AG20443 (cell line): ENCODE measurements around the gene AHRR.
"Not testable (repeated sequence)": the region's sequence is repeated elsewhere in the genome, so short reads cannot be mapped to it uniquely, and the experiment has no call there.

ENCODE experiments used
- DNase-seq: peaks from one replicate; pipeline ENCODE4 v3.0.0; 2012; ENCODE audit warnings: low spot score, mixed read lengths

The AHRR gene

DNA sequence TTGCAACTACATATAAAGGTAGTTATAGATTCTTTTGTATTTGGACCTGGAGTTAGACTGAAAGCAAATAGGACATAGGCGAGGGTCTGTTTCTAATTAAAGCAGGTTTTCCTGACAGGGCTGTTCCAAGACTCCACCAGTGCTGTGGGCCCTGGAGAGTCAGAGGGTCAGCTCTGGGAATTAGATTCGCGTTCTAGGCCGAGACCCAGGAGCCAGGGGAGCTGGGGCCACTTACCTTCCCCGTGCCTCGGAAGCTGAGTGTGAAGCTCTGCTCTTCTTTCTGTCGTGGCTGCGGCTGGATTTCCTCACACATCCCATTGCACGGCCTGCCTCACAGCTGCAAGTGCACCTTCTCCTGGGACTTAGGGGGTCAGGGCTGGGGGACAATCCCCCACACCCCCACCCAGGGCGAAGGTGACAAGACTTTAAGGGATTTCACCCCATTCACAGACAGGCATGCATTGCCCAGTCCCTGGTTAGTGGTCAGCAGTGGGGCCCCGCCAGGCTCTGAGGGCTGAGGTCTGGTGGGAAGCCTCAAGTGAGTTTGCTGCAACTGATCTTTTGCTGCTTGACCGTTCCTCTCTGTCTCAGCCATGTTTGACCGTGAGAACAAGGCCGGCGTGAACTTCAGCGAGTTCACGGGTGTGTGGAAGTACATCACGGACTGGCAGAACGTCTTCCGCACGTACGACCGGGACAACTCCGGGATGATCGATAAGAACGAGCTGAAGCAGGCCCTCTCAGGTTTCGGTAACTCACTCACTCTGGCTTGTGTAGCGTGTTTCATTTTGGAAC lies 15.3 kb upstream of the AHRR start:
- no peak for DNase-seq

DNA sequence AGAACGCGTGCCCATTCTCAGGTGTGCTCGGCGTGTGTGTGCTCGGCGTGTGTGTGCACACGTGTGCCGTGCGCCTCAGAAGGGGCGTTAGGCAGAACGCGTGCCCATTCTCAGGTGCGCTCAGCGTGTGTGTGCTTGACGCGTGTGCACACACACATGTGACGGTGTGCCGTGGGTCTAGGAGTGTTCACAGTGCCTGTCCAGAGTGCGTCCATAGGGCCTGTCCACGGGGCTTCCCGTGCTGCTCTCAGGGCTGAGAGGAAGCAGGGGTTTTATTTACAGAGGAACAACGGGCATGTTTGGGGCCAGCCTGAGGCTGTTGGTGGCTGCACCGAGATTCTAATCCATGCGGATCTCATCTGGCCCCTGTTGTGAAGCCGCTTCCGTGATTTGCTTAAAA lies 14.2 kb upstream of the AHRR start:
- DNase-seq, result no peak

DNA sequence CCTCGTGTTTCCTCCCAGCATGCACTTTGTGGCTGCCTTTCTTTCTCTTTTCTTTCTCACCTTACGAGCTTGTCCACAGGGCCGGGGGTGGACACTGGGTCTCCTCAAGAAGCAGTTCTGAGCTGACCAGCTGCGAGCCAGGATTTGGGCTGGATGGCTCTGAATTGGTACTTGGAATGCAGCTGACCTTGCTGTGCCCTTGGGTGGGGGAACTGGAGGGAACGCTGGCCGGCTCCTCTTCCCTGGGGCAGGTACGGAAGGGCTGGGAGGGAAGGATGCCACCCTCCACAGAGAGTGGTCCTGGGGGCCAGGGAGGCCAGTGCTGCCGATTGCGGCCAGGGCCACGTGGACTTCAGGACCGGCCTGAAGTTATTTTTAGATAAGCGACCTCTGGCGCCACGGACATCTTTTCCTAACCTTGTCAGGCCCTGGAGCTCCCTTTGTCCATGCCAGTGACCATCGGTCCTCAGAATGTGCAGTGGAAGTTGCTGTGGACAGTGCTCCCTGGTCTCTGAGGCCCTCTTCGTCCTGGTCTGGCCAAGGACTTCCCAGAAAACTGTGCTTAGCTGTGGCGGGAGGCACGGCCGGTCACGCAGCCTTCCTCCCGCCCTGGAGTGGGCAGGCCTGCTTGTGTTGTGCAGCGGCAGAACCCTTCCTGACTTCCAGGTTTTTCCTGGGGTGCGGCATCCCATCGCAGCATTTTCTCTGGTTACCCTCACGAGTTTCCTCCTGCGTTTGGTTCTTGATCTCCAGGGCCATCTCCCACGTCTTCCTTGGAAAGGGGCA lies 13.5 kb upstream of the AHRR start:
- no peak for DNase-seq

DNA sequence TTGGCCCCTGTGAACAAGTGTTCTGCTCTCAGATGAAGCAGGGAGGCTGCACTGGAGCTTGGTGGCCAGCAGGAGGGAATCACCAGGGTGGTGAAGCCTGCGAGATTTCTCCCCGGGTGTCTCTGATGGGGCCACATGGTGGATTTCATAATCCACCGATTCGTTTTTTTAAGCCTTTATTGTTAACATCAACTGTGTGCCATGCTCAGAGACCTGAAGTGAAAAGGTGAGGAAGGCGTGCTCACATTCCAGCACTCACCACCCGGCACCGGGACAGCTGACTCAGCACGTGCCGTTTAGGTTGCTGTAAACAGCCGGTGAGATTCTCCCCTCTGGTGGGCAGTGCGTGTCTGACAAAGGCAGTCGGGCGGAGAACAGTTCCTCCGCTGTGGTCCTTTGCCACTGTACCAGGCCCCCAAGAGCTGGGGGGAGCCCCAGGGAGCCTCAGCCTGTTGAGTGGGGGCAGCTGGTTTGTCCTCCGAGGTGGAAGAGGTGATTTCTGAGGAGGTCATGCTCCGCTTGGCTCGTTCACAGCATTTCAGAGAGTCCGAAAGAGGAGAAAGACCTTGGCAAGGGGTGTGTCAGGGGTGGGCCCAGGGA lies 12.7 kb upstream of the AHRR start:
- peak; percentile 69 for DNase-seq

DNA sequence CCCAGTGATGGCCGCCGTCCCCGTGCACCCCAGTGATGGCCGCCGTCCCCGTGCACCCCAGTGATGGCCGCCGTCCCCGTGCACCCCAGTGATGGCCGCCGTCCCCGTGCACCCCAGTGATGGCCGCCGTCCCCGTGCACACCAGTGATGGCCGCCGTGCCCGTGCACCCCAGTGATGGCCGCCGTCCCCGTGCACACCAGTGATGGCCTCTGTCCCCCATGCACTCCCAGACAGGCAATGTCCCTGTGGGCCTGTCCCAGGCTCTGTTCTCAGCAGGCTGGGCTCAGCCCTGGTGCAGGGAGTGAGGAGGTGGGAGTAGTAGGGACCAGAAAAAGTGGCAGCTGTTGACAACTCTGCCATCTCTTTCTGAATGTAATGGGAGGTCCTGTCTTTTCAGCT lies 11.7 kb upstream of the AHRR start:
- not testable (repeated sequence) for DNase-seq

DNA sequence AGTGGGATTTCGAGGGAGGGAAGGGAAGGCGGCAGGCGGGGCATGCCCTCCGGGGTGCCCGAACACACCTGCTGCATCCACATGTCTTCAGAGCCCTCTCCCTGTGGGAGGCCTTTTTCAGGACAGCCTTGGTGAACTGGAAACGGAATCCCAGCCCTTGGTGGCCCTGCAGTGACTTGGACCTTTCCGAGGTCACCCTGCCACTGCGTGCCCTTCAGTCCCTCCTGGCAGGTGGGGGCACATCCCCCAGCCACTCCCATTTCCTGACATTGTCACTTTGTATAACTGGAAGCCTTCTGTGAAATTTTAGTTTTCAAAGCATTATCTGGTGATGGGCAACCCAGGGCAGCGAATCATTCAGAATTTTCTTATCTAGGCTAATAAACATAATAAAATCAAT lies 11.0 kb upstream of the AHRR start:
- no peak for DNase-seq

DNA sequence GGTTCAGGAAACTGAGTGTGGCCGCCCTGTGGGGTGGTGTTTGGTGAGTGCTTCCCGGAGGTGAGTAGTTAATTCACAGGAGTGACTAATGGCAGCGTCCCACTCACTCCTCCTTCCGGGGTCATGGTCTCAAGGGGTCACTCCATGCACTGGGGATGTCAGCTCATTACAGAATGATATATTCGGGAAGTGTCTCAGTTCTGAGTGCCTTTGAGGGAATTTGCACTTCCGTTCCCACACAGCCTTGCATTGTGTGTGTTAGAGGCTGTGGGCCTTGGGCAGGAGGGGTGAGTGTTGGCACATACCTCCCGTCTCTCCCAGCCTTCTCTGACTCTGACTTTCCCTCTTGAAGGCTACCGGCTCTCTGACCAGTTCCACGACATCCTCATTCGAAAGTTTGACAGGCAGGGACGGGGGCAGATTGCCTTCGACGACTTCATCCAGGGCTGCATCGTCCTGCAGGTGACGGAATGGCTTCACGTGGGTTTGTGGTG lies 10.5 kb upstream of the AHRR start:
- no peak for DNase-seq

DNA sequence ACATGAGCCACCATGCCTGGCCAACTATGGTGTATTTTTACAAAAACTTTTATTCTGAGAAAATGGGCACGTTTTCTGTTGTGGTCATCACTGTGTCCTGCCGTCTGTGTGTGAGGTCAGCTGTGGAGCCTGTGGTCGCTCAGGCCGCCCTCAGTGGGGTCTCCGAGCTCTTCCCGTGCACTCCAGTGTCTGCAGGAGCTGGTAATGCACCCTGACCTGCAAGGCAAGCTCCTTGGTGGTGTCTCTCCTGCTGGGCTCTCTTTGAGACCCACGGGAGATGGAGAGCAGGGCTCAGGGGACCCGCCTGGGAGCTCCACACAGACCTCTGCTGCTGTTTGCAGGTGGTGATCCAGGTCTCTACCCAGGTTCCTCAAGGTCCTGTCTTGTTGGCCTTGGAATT lies 9.6 kb upstream of the AHRR start:
- DNase-seq, result no peak

DNA sequence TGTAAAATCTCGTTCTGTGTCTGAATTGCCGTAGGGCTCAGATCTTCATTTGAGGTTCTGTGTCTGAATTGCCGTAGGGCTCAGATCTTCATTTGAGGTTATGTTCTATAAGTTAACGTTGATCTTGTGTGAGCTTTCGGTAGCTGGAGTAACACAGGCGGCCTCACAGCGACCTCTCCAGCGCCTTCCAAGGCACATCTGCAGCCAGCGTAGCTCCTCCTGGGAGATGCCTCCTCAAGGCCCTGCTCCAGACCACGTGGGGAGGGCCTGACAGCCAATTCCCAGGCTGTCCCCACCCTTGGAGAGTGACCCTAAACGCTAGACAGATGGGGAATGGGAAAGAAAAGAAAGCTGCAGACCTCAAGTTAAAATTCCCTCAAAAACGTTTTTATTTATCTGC lies 8.7 kb upstream of the AHRR start:
- DNase-seq, result no peak

DNA sequence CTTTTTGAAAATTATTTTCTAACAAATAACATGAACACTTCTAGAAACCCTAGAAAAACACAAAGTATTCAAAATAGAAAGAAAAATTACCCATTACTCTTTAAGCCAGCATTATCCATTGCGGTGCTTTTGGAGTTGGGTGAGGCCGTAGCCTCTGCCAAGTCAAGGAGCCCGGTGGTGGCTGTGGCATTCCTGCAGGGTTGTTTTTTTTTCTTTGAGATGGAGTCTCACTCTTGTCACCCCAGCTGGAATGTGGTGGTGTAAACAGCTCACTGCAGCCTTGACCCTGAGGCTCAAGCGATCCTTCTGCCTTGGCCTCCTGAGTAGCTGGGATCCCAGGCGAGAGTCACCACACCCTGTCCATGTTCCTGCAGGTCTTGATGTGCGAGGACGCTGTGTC lies 8.2 kb upstream of the AHRR start:
- DNase-seq, result no peak

DNA sequence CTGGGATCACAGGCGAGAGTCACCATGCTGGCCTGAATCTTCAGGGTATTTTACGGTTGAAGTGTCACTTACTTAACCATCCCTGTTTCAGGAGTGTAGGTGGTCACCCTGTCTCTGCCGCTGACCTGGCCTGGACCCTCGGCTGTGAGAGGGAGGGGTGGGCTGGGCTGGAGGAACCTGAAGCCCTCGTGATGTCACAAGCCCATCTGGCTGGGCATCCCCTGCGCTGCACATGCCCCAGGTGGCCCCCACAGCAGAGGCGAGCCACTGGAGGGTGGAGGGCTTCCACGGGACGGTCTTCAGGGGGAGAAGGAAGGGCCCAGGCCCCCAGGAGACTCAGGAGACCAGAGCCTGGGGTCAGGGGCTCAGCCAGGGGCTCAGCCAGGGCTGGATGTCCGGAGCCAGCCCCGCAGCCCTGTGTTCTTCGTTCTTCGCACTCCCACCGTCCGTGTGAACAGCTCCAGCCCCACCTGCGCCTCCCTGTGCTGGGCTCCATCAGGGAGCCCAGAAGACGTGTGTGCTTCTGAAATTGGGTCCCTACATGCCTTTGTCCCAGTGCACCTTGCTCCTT lies 7.6 kb upstream of the AHRR start:
- no peak for DNase-seq

DNA sequence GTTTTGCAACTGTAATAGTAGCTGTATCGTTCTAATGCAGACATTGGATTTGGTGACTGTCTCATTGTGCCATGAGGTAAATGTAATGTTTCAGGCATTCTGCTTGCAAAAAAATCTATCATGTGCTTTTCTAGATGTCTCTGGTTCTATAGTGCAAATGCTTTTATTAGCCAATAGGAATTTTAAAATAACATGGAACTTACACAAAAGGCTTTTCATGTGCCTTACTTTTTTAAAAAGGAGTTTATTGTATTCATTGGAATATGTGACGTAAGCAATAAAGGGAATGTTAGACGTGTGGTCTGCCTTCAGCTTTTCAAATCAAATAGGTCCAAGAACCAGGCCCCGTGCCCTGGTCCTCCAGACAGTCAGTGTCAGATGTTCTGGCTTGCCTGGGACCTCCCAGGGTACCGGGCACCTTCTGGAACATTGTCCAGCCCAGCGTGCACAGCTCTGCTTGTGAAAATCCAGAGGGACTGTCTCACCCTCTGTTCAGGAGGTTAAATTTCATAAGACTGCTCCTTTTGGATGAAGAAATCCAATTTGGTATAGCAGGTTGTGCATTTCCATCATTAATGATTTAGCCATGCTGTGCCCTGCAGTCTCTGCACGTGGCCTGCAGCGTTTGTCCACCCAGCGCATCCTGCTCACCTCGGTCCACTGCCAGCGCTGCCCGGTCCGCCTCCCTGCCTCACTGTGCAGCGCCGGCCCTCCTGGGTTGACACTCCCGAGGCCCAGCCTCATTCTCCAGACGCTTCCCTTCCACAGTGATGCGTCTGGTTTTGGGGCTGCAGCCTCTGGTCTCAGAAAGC lies 6.6 kb upstream of the AHRR start:
- DNase-seq, result no peak

DNA sequence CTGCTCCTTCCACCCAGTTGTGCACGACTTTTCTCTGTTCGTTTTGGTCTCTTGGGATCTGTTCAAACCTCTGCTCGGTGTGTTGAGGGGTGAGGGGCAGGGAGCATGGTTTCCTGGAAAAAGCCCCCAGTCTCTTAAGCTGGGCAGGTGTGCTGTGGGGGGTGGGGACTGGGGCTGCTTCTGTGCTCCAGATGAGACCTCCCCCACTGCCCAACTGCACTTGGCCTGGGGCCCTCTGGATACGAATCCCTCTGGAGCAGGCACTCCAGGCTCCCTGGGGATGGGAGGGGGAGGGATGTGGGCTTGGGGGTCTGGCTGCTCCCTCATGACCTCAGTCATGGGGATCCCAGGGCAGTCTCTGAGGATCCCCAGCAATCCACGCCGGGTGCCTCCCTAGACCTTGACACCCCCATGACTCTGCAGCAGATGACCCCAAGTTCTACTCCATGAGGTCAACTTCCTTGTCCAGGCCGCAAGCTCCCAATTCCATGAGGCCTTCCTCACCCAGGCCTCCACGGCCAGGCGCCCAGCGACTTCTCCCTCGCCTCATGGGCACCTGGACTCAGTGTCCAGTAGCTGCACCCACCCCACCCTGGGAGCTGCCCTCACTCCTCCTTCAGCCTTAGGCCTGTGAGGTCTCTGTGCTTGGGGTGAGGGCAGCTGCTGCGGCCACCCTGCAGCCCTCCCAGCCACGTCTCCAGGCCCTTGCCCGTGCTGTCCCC lies 5.9 kb upstream of the AHRR start:
- DNase-seq, result no peak

DNA sequence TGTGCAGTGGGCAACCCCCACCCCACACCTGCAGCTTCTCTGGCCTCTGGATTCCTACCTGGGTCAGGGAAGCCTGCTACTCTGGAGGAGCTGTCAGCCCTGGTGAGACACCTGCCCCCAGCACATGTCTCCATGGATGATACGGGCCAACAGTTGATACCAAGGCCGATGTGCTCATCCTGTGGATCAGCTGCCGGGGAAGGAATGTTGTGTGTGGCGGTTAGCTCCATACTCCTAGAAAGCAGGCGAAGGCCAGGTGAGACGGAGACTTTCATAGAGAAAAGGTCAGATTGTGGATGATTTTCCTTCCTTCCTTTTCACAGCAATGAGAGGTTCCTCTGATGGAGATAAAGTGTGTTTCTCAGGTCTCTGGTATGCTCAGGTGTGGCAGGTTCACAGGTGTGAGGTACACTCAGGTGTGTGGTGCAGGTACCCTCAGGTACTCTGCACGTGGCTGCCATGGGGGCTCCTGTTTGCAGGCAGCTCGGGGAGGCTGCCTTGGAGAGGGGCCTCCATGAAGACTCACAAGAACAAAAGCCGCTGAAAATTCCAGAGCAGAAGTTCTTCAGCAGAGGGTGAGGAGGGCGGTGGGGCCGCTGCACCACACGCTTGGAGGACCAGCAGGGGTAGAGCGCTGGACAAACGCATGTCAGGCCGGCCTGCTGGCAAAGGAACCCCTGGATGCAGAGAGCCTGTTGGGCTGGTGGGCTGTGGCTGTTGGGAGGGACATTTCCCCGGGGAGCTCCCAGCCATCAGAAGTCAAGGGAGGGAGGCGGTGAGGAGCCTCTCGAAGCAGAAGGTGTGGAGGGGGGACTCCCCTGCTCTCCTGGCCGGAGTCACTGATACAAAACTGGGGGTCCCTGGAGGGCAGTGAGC lies 5.1 kb upstream of the AHRR start:
- no peak for DNase-seq

DNA sequence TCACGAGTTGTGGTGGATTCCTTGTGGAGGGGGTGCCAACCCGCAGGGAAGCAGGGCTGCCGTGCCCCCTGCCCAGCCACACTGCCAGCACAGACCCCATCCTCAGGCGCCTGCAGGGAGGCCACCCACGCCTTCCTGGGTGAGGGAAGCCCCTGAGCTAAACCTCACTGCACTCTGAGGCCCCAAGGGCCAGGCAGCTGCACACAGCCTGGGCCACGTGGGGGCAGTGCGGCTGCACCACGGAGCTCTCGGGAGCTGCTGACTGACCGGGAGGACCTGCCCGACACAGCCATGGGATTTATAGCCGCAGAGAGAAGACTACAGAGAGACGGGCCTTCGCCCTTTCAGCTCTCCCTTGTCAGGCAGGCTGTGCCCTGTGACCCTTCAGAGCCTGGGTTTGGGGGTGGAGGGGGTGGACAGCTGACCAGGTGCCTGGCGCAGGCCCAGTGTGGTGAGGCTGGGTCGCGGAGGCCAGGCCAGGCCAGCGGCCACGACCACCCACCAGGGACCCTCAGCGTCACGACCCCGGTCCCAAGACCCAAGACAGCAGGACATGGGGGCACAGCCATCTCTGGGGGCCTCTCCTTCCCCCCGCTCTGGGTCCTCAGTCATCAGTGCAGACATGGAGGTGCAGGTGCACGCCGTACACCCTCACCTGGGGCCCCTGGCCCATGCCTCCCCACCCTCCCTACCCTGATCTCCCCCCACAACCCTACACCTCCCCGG lies 4.3 kb upstream of the AHRR start:
- DNase-seq, result peak; percentile 93

DNA sequence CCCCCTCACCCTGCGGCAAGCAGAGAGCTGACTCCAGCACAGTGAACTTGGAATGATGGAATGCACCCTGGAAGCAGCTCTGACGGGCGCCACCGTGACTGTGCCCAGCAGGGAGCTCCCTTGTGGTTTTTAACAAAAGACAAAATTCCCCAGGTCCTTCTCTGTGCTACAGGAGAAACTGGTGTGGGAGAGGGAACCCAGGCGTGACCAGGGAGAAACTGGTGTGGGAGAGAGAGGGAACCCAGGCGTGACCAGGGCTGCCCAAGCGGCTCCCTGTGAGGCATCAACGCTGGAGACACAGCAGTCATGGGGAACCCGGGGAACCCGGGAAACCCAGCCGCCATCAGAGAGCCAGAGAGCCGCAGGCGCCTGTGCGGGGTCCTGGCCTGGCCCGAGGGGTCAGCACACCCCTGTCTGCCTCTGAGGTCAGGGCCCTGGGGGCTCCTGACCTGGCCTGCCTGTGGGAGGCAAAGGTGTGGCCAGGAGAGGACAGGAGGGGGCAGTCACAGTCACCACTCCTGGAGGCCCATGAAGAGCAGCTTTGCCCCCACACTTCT lies 3.1 kb upstream of the AHRR start:
- peak; percentile 60 for DNase-seq

DNA sequence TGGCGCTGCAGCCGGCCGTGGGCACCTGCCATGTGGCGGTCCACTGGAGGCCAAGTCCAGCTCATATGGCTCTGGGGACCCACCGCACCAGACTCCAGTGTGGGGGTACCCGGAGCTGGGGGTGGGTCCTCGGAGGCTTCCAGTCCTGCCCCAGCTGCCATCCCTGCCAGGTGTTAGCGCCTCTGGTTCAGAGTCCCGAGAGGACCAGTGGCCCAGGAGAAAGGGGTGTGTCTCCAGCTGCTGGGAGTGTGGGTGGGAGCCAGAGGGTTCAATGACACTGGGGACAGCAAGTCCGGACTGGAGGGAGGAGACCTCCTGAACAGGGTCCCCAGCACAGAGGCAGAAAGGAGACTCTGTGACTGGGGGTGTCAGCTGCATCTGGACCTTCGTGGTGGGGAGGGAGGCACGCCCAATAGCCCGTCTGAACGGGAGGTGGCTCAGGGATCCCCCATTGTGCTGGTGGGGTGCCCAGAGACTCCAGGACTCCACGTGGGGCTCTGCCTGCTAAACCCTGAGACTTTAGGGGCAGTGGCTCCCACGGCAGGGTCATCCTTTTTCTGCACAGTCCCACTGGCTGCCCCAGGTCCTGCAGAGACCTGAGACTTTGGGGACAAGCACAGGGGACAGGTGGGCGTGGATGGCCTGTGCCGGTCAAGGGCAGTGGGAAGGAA lies 2.4 kb upstream of the AHRR start:
- no peak for DNase-seq

DNA sequence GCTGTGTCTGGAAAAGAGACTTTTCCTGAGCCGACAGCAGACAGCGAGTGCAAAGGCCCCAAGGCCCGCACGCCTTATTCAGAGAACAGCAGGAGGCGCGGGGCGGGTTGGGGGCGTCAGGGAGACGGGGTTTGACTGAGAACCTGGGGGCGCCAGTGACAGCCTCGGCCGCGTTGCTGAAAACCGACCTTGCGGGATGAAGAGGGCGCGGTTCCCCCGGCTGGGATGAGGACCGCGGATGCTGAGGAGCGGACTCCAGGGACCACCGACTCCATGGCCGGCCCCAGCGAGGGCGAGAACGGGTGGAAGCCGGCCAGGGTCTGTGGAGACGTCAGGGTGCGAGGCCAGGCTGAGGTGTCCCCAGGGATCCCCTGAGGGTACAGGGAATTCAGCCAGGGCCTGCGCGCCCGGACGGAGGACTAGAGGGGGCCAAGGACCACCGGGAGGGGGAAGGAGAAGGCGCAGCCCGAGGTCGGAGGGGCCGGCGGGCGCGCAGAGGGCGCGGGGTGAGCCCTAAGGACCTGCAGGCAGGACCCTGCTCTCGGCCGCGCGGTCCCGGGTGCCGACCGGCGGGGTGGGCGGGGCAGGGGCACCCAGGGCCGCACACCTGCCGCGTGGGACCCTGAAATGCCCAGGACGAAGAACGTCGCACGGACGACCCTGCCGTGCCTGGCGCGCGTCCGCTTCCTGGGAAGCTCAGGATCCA lies 837 bp upstream of the AHRR start:
- no peak for DNase-seq
